CD14-positive monocyte (primary cell): ENCODE data around the gene BMPR1B. TPM values are rescaled to one million over a fixed set of nuclear protein-coding genes. Genes with fewer than 3 reads are reported as not detected.

Source experiments
- DNase-seq, 3 donors: peaks; one replicate each; pipeline ENCODE4 v3.0.0-alpha.2; 2011 to 2022
- H2AFZ ChIP-seq: 2 replicates; pipeline ENCODE4 v1.6.0; 2012; ENCODE audit warnings: mild to moderate bottlenecking, low read depth, low read length, inconsistent platforms; ENCODE audit not compliant: insufficient read depth, poor library complexity, severe bottlenecking
- H3K27ac ChIP-seq, 2 donors: 1 replicate in 1 of 2; 2 replicates in 1 of 2; pipeline ENCODE4 v1.5.1; 2012 to 2013; ENCODE audit warnings: low read length in 2 of 2, control low read depth in 1 of 2, inconsistent platforms in 1 of 2, low read depth in 1 of 2, mild to moderate bottlenecking in 1 of 2
- H3K27me3 ChIP-seq, 2 donors: one replicate each; pipeline versions ENCODE4 v1.6.0 to v1.6.1; 2011 to 2013; ENCODE audit warnings: low read length in 2 of 2; ENCODE audit not compliant: control insufficient read depth in 2 of 2, insufficient read depth in 2 of 2
- H3K36me3 ChIP-seq, 2 donors: replicated peaks in 1 of 2; 1 replicate in 1 of 2; 2 replicates in 1 of 2; pipeline versions ENCODE4 v1.5.1 to v1.6.1; 2012 to 2013; ENCODE audit warnings: low read length in 2 of 2, control low read depth in 1 of 2, inconsistent platforms in 1 of 2, mild to moderate bottlenecking in 1 of 2; ENCODE audit not compliant: insufficient read depth in 2 of 2, control insufficient read depth in 1 of 2
- H3K4me1 ChIP-seq, 2 donors: 1 replicate in 1 of 2; 2 replicates in 1 of 2; pipeline versions ENCODE4 v1.5.1 to v1.6.1; 2012 to 2013; ENCODE audit warnings: low read length in 2 of 2, control low read depth in 1 of 2, inconsistent platforms in 1 of 2, mild to moderate bottlenecking in 1 of 2, moderate library complexity in 1 of 2; ENCODE audit not compliant: insufficient read depth in 2 of 2, control insufficient read depth in 1 of 2
- H3K4me2 ChIP-seq: replicated peaks from 2 replicates; pipeline ENCODE3; 2012; ENCODE audit warnings: low read length, moderate library complexity, mild to moderate bottlenecking; ENCODE audit not compliant: poor library complexity, severe bottlenecking; ENCODE audit errors: extremely low read depth
- H3K4me3 ChIP-seq, 3 experiments: fragments of 200-600 bp in 1 of 3; sonication (generic) in 1 of 3; replicated peaks in 1 of 3; 1 replicate in 2 of 3; 2 replicates in 1 of 3; pipeline ENCODE4 v1.5.1; 2011 to 2013; ENCODE audit warnings: low read length in 3 of 3, mild to moderate bottlenecking in 3 of 3, control low read depth in 2 of 3, low read depth in 2 of 3, inconsistent platforms in 1 of 3, moderate library complexity in 1 of 3
- H3K79me2 ChIP-seq: 2 replicates; pipeline ENCODE4 v1.6.0; 2012; ENCODE audit warnings: mild to moderate bottlenecking, control low read depth, inconsistent platforms, low read length, moderate library complexity; ENCODE audit not compliant: insufficient read depth
- H3K9ac ChIP-seq: 2 replicates; pipeline ENCODE4 v1.6.0; 2017; ENCODE audit warnings: low read length, mild to moderate bottlenecking; ENCODE audit not compliant: insufficient read depth, poor library complexity, severe bottlenecking
- H3K9me3 ChIP-seq, 2 donors: replicated peaks in 1 of 2; 1 replicate in 1 of 2; 2 replicates in 1 of 2; pipeline versions ENCODE4 v1.5.1 to v1.6.1; 2012 to 2013; ENCODE audit warnings: low read length in 2 of 2, control low read depth in 1 of 2; ENCODE audit not compliant: control insufficient read depth in 1 of 2, insufficient read depth in 1 of 2
- H4K20me1 ChIP-seq: 2 replicates; pipeline ENCODE4 v1.6.0; 2012; ENCODE audit warnings: mild to moderate bottlenecking, low read length, control low read depth, moderate library complexity; ENCODE audit not compliant: insufficient read depth
- H3K27ac Mint-ChIP-seq, 7 donors: one replicate each; pipeline ENCODE4 v1.8.0; 2020; ENCODE audit warnings: mild to moderate bottlenecking in 7 of 7, mixed read lengths in 7 of 7, moderate library complexity in 6 of 7, inconsistent platforms in 2 of 7
- H3K27me3 Mint-ChIP-seq, 3 donors: one replicate each; pipeline ENCODE4 v1.8.0; 2021 to 2022; ENCODE audit warnings: low read depth in 3 of 3, mild to moderate bottlenecking in 3 of 3, mixed read lengths in 3 of 3, moderate library complexity in 3 of 3, inconsistent platforms in 1 of 3
- H3K36me3 Mint-ChIP-seq, 2 donors: one replicate each; pipeline ENCODE4 v1.8.0; 2020; ENCODE audit warnings: mixed read lengths in 2 of 2, inconsistent platforms in 1 of 2, mild to moderate bottlenecking in 1 of 2
- H3K4me1 Mint-ChIP-seq: one replicate; pipeline ENCODE4 v1.8.0; 2020; ENCODE audit warnings: mild to moderate bottlenecking, mixed read lengths
- H3K4me3 Mint-ChIP-seq, 2 donors: one replicate each; pipeline ENCODE4 v1.8.0; 2020; ENCODE audit warnings: mild to moderate bottlenecking in 2 of 2, mixed read lengths in 2 of 2, moderate library complexity in 1 of 2
- H3K9me3 Mint-ChIP-seq, 7 donors: one replicate each; pipeline ENCODE4 v1.8.0; 2020 to 2022; ENCODE audit warnings: mixed read lengths in 7 of 7, mild to moderate bottlenecking in 6 of 7, moderate library complexity in 6 of 7, inconsistent platforms in 2 of 7
- WGBS: methylation state at CpG from one replicate; pipeline ENCODE4 v1.1.5; 2013; ENCODE audit warnings: missing lambda C conversion rate; ENCODE audit not compliant: insufficient coverage; 5-methylcytosine and 5-hydroxymethylcytosine counted together
- intact Hi-C, 2 donors: fragments of 100-400 bp; cut with micrococcal nuclease; formaldehyde crosslinking; loops; one replicate each; pipeline versions ENCODE4 v1.15.0 to v1.15.1; 2023
- polyA plus RNA-seq, 3 donors: library from polyadenylated mRNA; depleted of rRNA in 1 of 3; unstranded in 2 of 3; stranded (reverse) in 1 of 3; fragments of 300-500 nt in 2 of 3; fragments of >200 nt in 1 of 3; fragmentation: Illumina TruSeq in 2 of 3; gene quantifications; 1 replicate in 2 of 3; 2 replicates in 1 of 3; pipeline ENCODE4 v1.2.3, GENCODE V29; 2012 to 2021
- TF ChIP-seq, protein P1 (sequence below): fragments of 200-600 bp; IDR thresholded peaks from one replicate; pipeline ENCODE4 v1.8.0; 2022; ENCODE audit warnings: antibody characterized with exemption, mild to moderate bottlenecking

BMPR1B gene
- polyA plus RNA-seq, 3 donors = not detected

DNA sequence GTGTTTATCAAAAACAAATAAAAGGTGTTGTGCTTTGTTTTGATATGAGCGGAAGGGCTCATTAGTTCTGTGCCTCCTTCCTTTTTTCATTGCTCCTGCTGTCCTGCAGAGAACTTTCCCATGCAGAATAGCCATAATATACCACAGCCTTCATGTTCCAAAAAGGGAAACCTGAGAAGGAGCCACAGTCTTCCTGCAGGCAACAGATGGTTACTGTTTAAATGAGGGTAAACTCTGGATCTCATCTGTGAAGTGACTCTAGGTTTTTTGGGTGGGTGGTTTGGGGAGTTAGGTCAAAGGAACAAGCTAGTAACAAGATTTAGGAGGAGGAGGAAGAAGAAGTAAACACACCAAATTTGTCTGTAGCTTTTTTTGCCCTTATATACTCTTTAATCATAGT is 131.8 kb downstream of the BMPR1B start:
- Mint-ChIP-seq H3K27me3 (peaks cover 0 to 1% (median 0%) of the 10 kb centered on the region in 3 donors), H3K36me3 (no peaks in the 10 kb centered on the region), H3K4me1 (no peaks in the 10 kb centered on the region), H3K9me3 (peaks cover 0 to 5% (median 1%) of the 10 kb centered on the region in 7 donors), H3K27ac (no peak overlapping the region), H3K4me3 (no peak overlapping the region)
- Histone ChIP-seq H3K27me3 (no peaks in the 10 kb centered on the region), H2AFZ (no peak overlapping the region), H3K27ac (no peak overlapping the region), H3K9ac (no peak overlapping the region), H3K4me1 (no peaks in the 10 kb centered on the region), H3K36me3 (no peaks in the 10 kb centered on the region), H4K20me1 (no peaks in the 10 kb centered on the region), H3K9me3 (peaks cover 0 to 3% of the 10 kb centered on the region in 2 donors), H3K4me2 (no peak overlapping the region), H3K79me2 (no peaks in the 10 kb centered on the region), H3K4me3 (no peak overlapping the region)
- intact Hi-C loops = no loop called here
- TF ChIP-seq, protein P1, sequence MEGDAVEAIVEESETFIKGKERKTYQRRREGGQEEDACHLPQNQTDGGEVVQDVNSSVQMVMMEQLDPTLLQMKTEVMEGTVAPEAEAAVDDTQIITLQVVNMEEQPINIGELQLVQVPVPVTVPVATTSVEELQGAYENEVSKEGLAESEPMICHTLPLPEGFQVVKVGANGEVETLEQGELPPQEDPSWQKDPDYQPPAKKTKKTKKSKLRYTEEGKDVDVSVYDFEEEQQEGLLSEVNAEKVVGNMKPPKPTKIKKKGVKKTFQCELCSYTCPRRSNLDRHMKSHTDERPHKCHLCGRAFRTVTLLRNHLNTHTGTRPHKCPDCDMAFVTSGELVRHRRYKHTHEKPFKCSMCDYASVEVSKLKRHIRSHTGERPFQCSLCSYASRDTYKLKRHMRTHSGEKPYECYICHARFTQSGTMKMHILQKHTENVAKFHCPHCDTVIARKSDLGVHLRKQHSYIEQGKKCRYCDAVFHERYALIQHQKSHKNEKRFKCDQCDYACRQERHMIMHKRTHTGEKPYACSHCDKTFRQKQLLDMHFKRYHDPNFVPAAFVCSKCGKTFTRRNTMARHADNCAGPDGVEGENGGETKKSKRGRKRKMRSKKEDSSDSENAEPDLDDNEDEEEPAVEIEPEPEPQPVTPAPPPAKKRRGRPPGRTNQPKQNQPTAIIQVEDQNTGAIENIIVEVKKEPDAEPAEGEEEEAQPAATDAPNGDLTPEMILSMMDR = no peak
- no peak for DNase-seq
- WGBS = no CpG with 5 or more reads among the region's 1 CpG

DNA sequence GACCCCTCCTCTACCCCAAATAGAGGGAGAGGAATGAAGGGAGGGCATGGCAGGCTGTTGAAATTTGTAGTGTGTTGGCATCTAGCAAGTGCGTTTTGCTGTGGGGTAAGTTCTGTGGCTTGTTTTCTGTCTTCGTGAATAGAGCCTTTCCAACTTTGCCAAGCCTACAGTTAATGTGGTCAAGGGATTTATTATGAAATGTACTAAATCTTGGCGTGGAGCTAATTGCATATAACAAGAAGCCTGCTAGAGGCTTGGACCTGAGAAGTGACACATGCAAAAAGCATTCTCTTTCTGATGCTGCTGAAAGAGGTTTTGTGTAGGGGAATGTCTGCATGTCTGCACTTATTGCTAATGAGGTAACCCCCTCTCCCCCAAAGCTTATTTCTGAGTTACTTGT is 132.2 kb downstream of the BMPR1B start:
- no peaks in the 10 kb centered on the region for H3K36me3 Mint-ChIP-seq
- Histone ChIP-seq H3K4me1 (no peaks in the 10 kb centered on the region), H3K27me3 (no peaks in the 10 kb centered on the region), H2AFZ (no peak overlapping the region), H3K27ac (no peak overlapping the region), H4K20me1 (no peaks in the 10 kb centered on the region), H3K9ac (no peak overlapping the region), H3K4me3 (no peak overlapping the region), H3K36me3 (no peaks in the 10 kb centered on the region), H3K79me2 (no peaks in the 10 kb centered on the region), H3K4me2 (no peak overlapping the region), H3K9me3 (no peaks in the 10 kb centered on the region)
- 100% methylated on average over 1 of the region's 3 CpGs for WGBS
- H3K27me3 Mint-ChIP-seq = peaks cover 0 to 1% (median 0%) of the 10 kb centered on the region in 3 donors
- no peak overlapping the region for H3K4me3 Mint-ChIP-seq
- no peaks in the 10 kb centered on the region for H3K4me1 Mint-ChIP-seq
- TF ChIP-seq, protein P1 = no peak
- intact Hi-C loops = no loop called here
- no peak for DNase-seq
- no peak overlapping the region for H3K27ac Mint-ChIP-seq
- H3K9me3 Mint-ChIP-seq = peaks cover 0 to 5% (median 0%) of the 10 kb centered on the region in 7 donors
